Activated B cell treated with CpG ODN at 0.5 μM for 24 hours (primary cell): ENCODE data around the gene UTS2R. TPM values are rescaled to one million over a fixed set of nuclear protein-coding genes. Genes with fewer than 3 reads are reported as not detected.

ENCODE experiments used
- ATAC-seq: fragments of 200-7000 bp; cut with Tn5 transposase; one replicate; pipeline ENCODE4 v1.10.0; 2021; ENCODE audit warnings: low read depth, mild to moderate bottlenecking, moderate library complexity
- CTCF ChIA-PET: fragments of 350-600 bp; sonication (Branson Sonifier 250); formaldehyde crosslinking; loops from one replicate; lab custom pipeline; 2021; ENCODE audit warnings: antibody characterized with exemption; lab: Charles Lee
- POLR2A ChIA-PET: fragments of 350-600 bp; sonication (Branson Sonifier 250); formaldehyde crosslinking; loops from one replicate; lab custom pipeline; 2021; ENCODE audit warnings: antibody characterized with exemption; lab: Charles Lee
- DNase-seq: peaks from one replicate; pipeline ENCODE4 v3.0.0; 2022
- H3K27ac Mint-ChIP-seq: one replicate; pipeline ENCODE4 v1.8.0; 2020; ENCODE audit warnings: mixed read lengths
- H3K27me3 Mint-ChIP-seq: one replicate; pipeline ENCODE4 v1.8.0; 2021; ENCODE audit warnings: mixed read lengths
- H3K36me3 Mint-ChIP-seq: one replicate; pipeline ENCODE4 v1.8.0; 2021; ENCODE audit warnings: low read depth, mixed read lengths
- H3K4me1 Mint-ChIP-seq: one replicate; pipeline ENCODE4 v1.8.0; 2021; ENCODE audit warnings: mixed read lengths
- H3K4me3 Mint-ChIP-seq: one replicate; pipeline ENCODE4 v1.8.0; 2020; ENCODE audit warnings: mild to moderate bottlenecking, mixed read lengths
- H3K9me3 Mint-ChIP-seq: one replicate; pipeline ENCODE4 v1.8.0; 2020; ENCODE audit warnings: mixed read lengths
- CTCF ChIP-seq: fragments of 200-600 bp; IDR thresholded peaks from one replicate; pipeline ENCODE4 v1.8.0; 2022; ENCODE audit warnings: antibody characterized with exemption, mild to moderate bottlenecking
- intact Hi-C: fragments of 100-400 bp; cut with micrococcal nuclease; formaldehyde crosslinking; loops from one replicate; pipeline ENCODE4 v1.15.1; 2024
- total RNA-seq: library from RNA; stranded (reverse); gene quantifications from 2 replicates; pipeline ENCODE4 v1.2.3, GENCODE V29; 2022

The UTS2R gene
- total RNA-seq, 1 donor from 2014 or later: not detected

- CTCF ChIA-PET: interaction anchor here (1.0 to 4.2 kb wide), 3 partner anchors 199 to 424 kb away, joined by 7 to 30 read pairs (median 7); no protein-coding TSS in a partner anchor
- POLR2A ChIA-PET: interaction anchor here (0.6 to 0.8 kb wide), 3 partner anchors 8 to 526 kb away, joined by 3 to 5 read pairs (median 3); no protein-coding TSS in a partner anchor
- Mint-ChIP-seq H3K9me3 (no peaks in the 10 kb centered on the region), H3K27me3 (peaks cover 13% of the 10 kb centered on the region), H3K4me1 (peaks cover 9% of the 10 kb centered on the region), H3K27ac (no peak overlapping the region), H3K4me3 (no peak overlapping the region), H3K36me3 (no peaks in the 10 kb centered on the region)
- DNase-seq (peak; percentile 67), ATAC-seq (peak; percentile 91)
- peak; percentile 70 for TF ChIP-seq CTCF
- intact Hi-C loops: loop anchor here (1.0 to 5.0 kb wide), 4 partner anchors 62 to 425 kb away; no protein-coding TSS in a partner anchor
Observed at GRCh38 chr17:82351713-82352488, 19.7 kb upstream of the UTS2R start.

- ChIA-PET CTCF (interaction anchor here (1.0 to 4.2 kb wide), 2 partner anchors 61 to 201 kb away, joined by 3 to 30 read pairs; no protein-coding TSS in a partner anchor), POLR2A (no interaction called here)
- no peak for DNase-seq
- no peak overlapping the region for H3K4me3 Mint-ChIP-seq
- TF ChIP-seq CTCF: no peak
- peaks cover 12% of the 10 kb centered on the region for H3K4me1 Mint-ChIP-seq
- H3K9me3 Mint-ChIP-seq: no peaks in the 10 kb centered on the region
- no peak for ATAC-seq
- H3K27me3 Mint-ChIP-seq: peaks cover 16% of the 10 kb centered on the region
- H3K27ac Mint-ChIP-seq: no peak overlapping the region
- H3K36me3 Mint-ChIP-seq: no peaks in the 10 kb centered on the region
- intact Hi-C loops: loop anchor here (5.0 kb wide), 1 partner anchor 424 kb away; no protein-coding TSS in a partner anchor
Observed at GRCh38 chr17:82353484-82353883, 18.1 kb upstream of the UTS2R start.

- TF ChIP-seq CTCF: no peak
Observed at GRCh38 chr17:82354804-82355308, 16.7 kb upstream of the UTS2R start.

GRCh38 chr17:82355770-82356427 lies 15.7 kb upstream of the UTS2R start:
- no peaks in the 10 kb centered on the region for H3K36me3 Mint-ChIP-seq
- POLR2A ChIA-PET: no interaction called here

More at GRCh38 chr17:82354804-82355308, 16.7 kb upstream of the UTS2R start:
- H3K27ac Mint-ChIP-seq: no peak overlapping the region
- ChIA-PET CTCF (no interaction called here), POLR2A (no interaction called here)
- H3K9me3 Mint-ChIP-seq: no peaks in the 10 kb centered on the region
- no peak overlapping the region for H3K4me3 Mint-ChIP-seq
- ATAC-seq: no peak
- intact Hi-C loops: loop anchor here (5.0 kb wide), 1 partner anchor 422 kb away; no protein-coding TSS in a partner anchor
- H3K27me3 Mint-ChIP-seq: peaks cover 16% of the 10 kb centered on the region
- H3K4me1 Mint-ChIP-seq: peaks cover 16% of the 10 kb centered on the region
- H3K36me3 Mint-ChIP-seq: no peaks in the 10 kb centered on the region
- DNase-seq: no peak

More at GRCh38 chr17:82355770-82356427, 15.7 kb upstream of the UTS2R start:
- peaks cover 16% of the 10 kb centered on the region for H3K4me1 Mint-ChIP-seq
- H3K27ac Mint-ChIP-seq: no peak overlapping the region
- peaks cover 16% of the 10 kb centered on the region for H3K27me3 Mint-ChIP-seq
- no peak for ATAC-seq
- intact Hi-C loops: no loop called here
- no peaks in the 10 kb centered on the region for H3K9me3 Mint-ChIP-seq
- no peak for DNase-seq
- CTCF ChIA-PET: interaction anchor here (0.7 kb wide), 1 partner anchor 11 kb away, joined by 6 read pairs; no protein-coding TSS in a partner anchor
- H3K4me3 Mint-ChIP-seq: no peak overlapping the region
- TF ChIP-seq CTCF: no peak
